ENCODE results near the gene STAG1. TPM values are rescaled to one million over a fixed set of nuclear protein-coding genes. Genes with fewer than 3 reads are reported as not detected.

The STAG1 gene
- total and polyA plus RNA-seq, 2 of the 13 experiments (the other 11 are each of a cell fraction or from before 2014, with no cell fraction given): 6.2 to 25.9 TPM

GRCh38 chr3:136498919-136499447 is 253.2 kb downstream of the STAG1 start (continued):
- TF ChIP-seq TBX2 (CRISPR knock-in tag; IDR thresholded peaks at IDR 0.05; ENCODE audit: borderline replicate concordance): peak; percentile 94
- TF ChIP-seq KLF6 (CRISPR knock-in tag; IDR thresholded peaks at IDR 0.05): peak; percentile 55; the same call in 1 of the 2 replicates
- peak; percentile 33; the same call in 1 of the 2 replicates for TF ChIP-seq ZNF782 (CRISPR knock-in tag; IDR thresholded peaks at IDR 0.05; ENCODE audit: borderline replicate concordance)
- TF ChIP-seq ZNF460 (CRISPR knock-in tag; IDR thresholded peaks at IDR 0.05; ENCODE audit: borderline replicate concordance): peak; percentile 98
- TF ChIP-seq TFAP4 (IDR thresholded peaks at IDR 0.05; ENCODE audit: borderline replicate concordance, low read depth): peak; percentile 82
- TF ChIP-seq ZNF136 (CRISPR knock-in tag; IDR thresholded peaks at IDR 0.05; ENCODE audit: low read depth): no peak
- TF ChIP-seq FOXJ3 (CRISPR knock-in tag; IDR thresholded peaks at IDR 0.05; ENCODE audit: borderline replicate concordance): peak; percentile 96
- TF ChIP-seq KAT7 (CRISPR knock-in tag; IDR thresholded peaks at IDR 0.05; ENCODE audit: borderline replicate concordance): peak; percentile 66; the same call in 1 of the 2 replicates
- peak; percentile 77 for TF ChIP-seq ZNF263 (CRISPR knock-in tag; IDR thresholded peaks at IDR 0.05)
- peak; percentile 54; the same call in 1 of the 2 replicates for TF ChIP-seq GATAD1 (CRISPR knock-in tag; IDR thresholded peaks at IDR 0.05)
- peak; percentile 84 for TF ChIP-seq SKI (IDR thresholded peaks at IDR 0.05; ENCODE audit: partially characterized antibody)
- TF ChIP-seq, protein P1, sequence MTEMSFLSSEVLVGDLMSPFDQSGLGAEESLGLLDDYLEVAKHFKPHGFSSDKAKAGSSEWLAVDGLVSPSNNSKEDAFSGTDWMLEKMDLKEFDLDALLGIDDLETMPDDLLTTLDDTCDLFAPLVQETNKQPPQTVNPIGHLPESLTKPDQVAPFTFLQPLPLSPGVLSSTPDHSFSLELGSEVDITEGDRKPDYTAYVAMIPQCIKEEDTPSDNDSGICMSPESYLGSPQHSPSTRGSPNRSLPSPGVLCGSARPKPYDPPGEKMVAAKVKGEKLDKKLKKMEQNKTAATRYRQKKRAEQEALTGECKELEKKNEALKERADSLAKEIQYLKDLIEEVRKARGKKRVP (CRISPR knock-in tag; IDR thresholded peaks at IDR 0.05): peak in 1 of 2 experiments; percentile 83; a peak in 2 of 4 replicates
- peak; percentile 96 for TF ChIP-seq RXRB (CRISPR knock-in tag; IDR thresholded peaks at IDR 0.05; ENCODE audit: borderline replicate concordance)
- TF ChIP-seq, protein P2, sequence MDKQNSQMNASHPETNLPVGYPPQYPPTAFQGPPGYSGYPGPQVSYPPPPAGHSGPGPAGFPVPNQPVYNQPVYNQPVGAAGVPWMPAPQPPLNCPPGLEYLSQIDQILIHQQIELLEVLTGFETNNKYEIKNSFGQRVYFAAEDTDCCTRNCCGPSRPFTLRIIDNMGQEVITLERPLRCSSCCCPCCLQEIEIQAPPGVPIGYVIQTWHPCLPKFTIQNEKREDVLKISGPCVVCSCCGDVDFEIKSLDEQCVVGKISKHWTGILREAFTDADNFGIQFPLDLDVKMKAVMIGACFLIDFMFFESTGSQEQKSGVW (CRISPR knock-in tag; IDR thresholded peaks at IDR 0.05; ENCODE audit: borderline replicate concordance): no peak
- TF ChIP-seq ZNF451 (CRISPR knock-in tag; IDR thresholded peaks at IDR 0.05): 0 out of 2 replicates have a peak, but pooled peaks have one; percentile 37
- peak; percentile 80 for TF ChIP-seq TRIM24 (CRISPR knock-in tag; IDR thresholded peaks at IDR 0.05)
- TF ChIP-seq KDM1A (CRISPR knock-in tag; IDR thresholded peaks at IDR 0.05): peak; percentile 95
- TF ChIP-seq ZNF556 (CRISPR knock-in tag; IDR thresholded peaks at IDR 0.05; ENCODE audit: borderline replicate concordance): peak; percentile 80; the same call in 1 of the 2 replicates
- no peak; the same call in 1 of the 2 replicates for TF ChIP-seq ZNF558 (CRISPR knock-in tag; IDR thresholded peaks at IDR 0.05; ENCODE audit: borderline replicate concordance)
- TF ChIP-seq ZNF232 (CRISPR knock-in tag; IDR thresholded peaks at IDR 0.05; ENCODE audit: borderline replicate concordance): peak; percentile 38; the same call in 1 of the 2 replicates
- peak; percentile 94 for TF ChIP-seq FOXP1 (IDR thresholded peaks at IDR 0.05)
- TF ChIP-seq FOXP1 (CRISPR knock-in tag; IDR thresholded peaks at IDR 0.05): peak; percentile 99
- TF ChIP-seq KMT2B (CRISPR knock-in tag; IDR thresholded peaks at IDR 0.05): peak; percentile 35; the same call in 1 of the 2 replicates
- TF ChIP-seq ZNF383 (CRISPR knock-in tag; IDR thresholded peaks at IDR 0.05; ENCODE audit: borderline replicate concordance): no peak
- TF ChIP-seq, protein P3, sequence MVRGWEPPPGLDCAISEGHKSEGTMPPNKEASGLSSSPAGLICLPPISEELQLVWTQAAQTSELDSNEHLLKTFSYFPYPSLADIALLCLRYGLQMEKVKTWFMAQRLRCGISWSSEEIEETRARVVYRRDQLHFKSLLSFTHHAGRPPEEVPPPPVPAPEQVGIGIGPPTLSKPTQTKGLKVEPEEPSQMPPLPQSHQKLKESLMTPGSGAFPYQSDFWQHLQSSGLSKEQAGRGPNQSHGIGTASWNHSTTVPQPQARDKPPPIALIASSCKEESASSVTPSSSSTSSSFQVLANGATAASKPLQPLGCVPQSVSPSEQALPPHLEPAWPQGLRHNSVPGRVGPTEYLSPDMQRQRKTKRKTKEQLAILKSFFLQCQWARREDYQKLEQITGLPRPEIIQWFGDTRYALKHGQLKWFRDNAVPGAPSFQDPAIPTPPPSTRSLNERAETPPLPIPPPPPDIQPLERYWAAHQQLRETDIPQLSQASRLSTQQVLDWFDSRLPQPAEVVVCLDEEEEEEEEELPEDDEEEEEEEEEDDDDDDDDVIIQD (CRISPR knock-in tag; IDR thresholded peaks at IDR 0.05; ENCODE audit: low read depth): peak; percentile 93
- TF ChIP-seq YEATS4 (CRISPR knock-in tag; IDR thresholded peaks at IDR 0.05; ENCODE audit: borderline replicate concordance): 0 out of 2 replicates have a peak, but pooled peaks have one; percentile 48
- no peak for TF ChIP-seq PCBP2 (optimal IDR thresholded peaks at IDR 0.05; ENCODE audit: low read depth, low read length, poor library complexity, severe bottlenecking)
- TF ChIP-seq MEIS2 (CRISPR knock-in tag; IDR thresholded peaks at IDR 0.05): peak; percentile 79

Measured in HepG2 (cell line).